NCI-H1092 treated with DMSO at 0.1 percent for 48 hours (cell line): Measurements from ENCODE around the gene TOM1L2.
"Not testable (repeated sequence)": the region's sequence is repeated elsewhere in the genome, so short reads cannot be mapped to it uniquely, and the experiment has no call there.

Experiments used
- DNase-seq: peaks from one replicate; lab custom pipeline; 2025; lab: John Stamatoyannopoulos, UW

TOM1L2 gene

GRCh38 chr17:17972126-17972951 lies at the start of gene TOM1L2, which contains the start of gene DRC3:
Gene TOM1L2, minus strand, starts transcription at chr17:17972400. Its CDS starts 87 bp downstream, at chr17:17972313.
Gene DRC3, plus strand, starts transcription at chr17:17972862. Its CDS starts 4,737 bp downstream, at chr17:17977599.
- peak; percentile 99 for DNase-seq

- DNase-seq: no peak
These were observed 49.2 kb upstream of the TOM1L2 start for GRCh38 chr17:18021372-18021771.

- DNase-seq: no peak
These were observed 48.8 kb upstream of the TOM1L2 start for GRCh38 chr17:18020971-18021370.

GRCh38 chr17:18019838-18020154 lies 47.6 kb upstream of the TOM1L2 start:
- DNase-seq: no peak

- no peak for DNase-seq
These were observed 46.3 kb upstream of the TOM1L2 start for GRCh38 chr17:18018411-18018921.

- DNase-seq: no peak
These were observed 45.8 kb upstream of the TOM1L2 start for GRCh38 chr17:18017958-18018357.

- DNase-seq: no peak
These were observed 44.2 kb upstream of the TOM1L2 start for GRCh38 chr17:18016426-18016825.

- DNase-seq: no peak
These were observed 43.4 kb upstream of the TOM1L2 start for GRCh38 chr17:18015593-18015992.

- no peak for DNase-seq
These were observed 41.8 kb upstream of the TOM1L2 start for GRCh38 chr17:18014006-18014405.

- DNase-seq: no peak
These were observed 39.1 kb upstream of the TOM1L2 start for GRCh38 chr17:18011286-18011685.

GRCh38 chr17:18009609-18010420 lies 37.6 kb upstream of the TOM1L2 start:
- no peak for DNase-seq

GRCh38 chr17:18008496-18009268 lies 36.5 kb upstream of the TOM1L2 start:
- DNase-seq: no peak

GRCh38 chr17:18006495-18007239 lies 34.5 kb upstream of the TOM1L2 start:
- DNase-seq: no peak

- no peak for DNase-seq
These were observed 33.3 kb upstream of the TOM1L2 start for GRCh38 chr17:18005496-18005895.

- DNase-seq: no peak
These were observed 32.7 kb upstream of the TOM1L2 start for GRCh38 chr17:18004884-18005305.

GRCh38 chr17:18004345-18004744 lies 32.1 kb upstream of the TOM1L2 start:
- DNase-seq: no peak

GRCh38 chr17:18002171-18002570 lies 30.0 kb upstream of the TOM1L2 start:
- no peak for DNase-seq

GRCh38 chr17:18000030-18000408 lies 27.8 kb upstream of the TOM1L2 start:
- DNase-seq: no peak

GRCh38 chr17:17999364-18000029 lies 27.3 kb upstream of the TOM1L2 start:
- DNase-seq: no peak

GRCh38 chr17:17998934-17999333 lies 26.7 kb upstream of the TOM1L2 start:
- no peak for DNase-seq

GRCh38 chr17:17995887-17996286 lies 23.7 kb upstream of the TOM1L2 start:
- DNase-seq: not testable (repeated sequence)
